K562 (cell line): ENCODE data around the gene DDHD1. TPM values are rescaled to one million over a fixed set of nuclear protein-coding genes. Genes with fewer than 3 reads are reported as not detected.

ENCODE experiments used
- AFF1 ChIP-seq, 2 experiments: fragments of 450-650 bp; IDR thresholded peaks; 2 replicates each; pipeline ENCODE4 v1.6.1; 2018; ENCODE audit warnings: mild to moderate bottlenecking in 2 of 2, low read depth in 1 of 2; ENCODE audit not compliant: partially characterized antibody in 2 of 2
- ATF7 ChIP-seq: fragments of 450-650 bp; IDR thresholded peaks from 2 replicates; pipeline ENCODE4 v1.7.1; 2014; ENCODE audit warnings: mild to moderate bottlenecking, moderate library complexity
- CBX8 ChIP-seq: fragments of 200-600 bp; sonication (generic); IDR thresholded peaks from 2 replicates; pipeline ENCODE4 v1.6.1; 2012; ENCODE audit warnings: borderline replicate concordance, mixed run types, low read depth, mild to moderate bottlenecking, moderate library complexity, mixed read lengths, low read length, control low read depth, inconsistent platforms; ENCODE audit not compliant: poor library complexity, severe bottlenecking; ENCODE audit errors: extremely low read depth
- E2F4 ChIP-seq: sonication (generic); formaldehyde crosslinking; IDR thresholded peaks from 2 replicates; pipeline ENCODE4 v1.8.0; 2022; ENCODE audit warnings: mild to moderate bottlenecking, low read depth, missing genetic modification reagents
- HDAC1 ChIP-seq, 2 experiments: fragments of 450-650 bp; IDR thresholded peaks; 2 replicates each; pipeline ENCODE4 v1.6.1; 2016 to 2017; ENCODE audit warnings: inconsistent platforms in 1 of 2, mild to moderate bottlenecking in 1 of 2, moderate library complexity in 1 of 2
- HNRNPH1 ChIP-seq: fragments of 200-400 bp; formaldehyde crosslinking; optimal IDR thresholded peaks from 2 replicates; pipeline ENCODE3; 2017; ENCODE audit warnings: low read depth, mild to moderate bottlenecking, low read length, moderate library complexity
- MNT ChIP-seq, 2 experiments: fragments of 450-650 bp; conservative IDR thresholded peaks; 2 replicates each; pipeline ENCODE4 v1.6.1; 2017; ENCODE audit warnings: mild to moderate bottlenecking in 2 of 2, moderate library complexity in 2 of 2
- NKRF ChIP-seq: fragments of 450-650 bp; IDR thresholded peaks from 2 replicates; pipeline ENCODE4 v1.6.1; 2016; ENCODE audit warnings: borderline replicate concordance
- SNIP1 ChIP-seq: fragments of 450-650 bp; IDR thresholded peaks from 2 replicates; pipeline ENCODE4 v1.7.1; 2017; ENCODE audit warnings: low read depth, mild to moderate bottlenecking
- TBL1XR1 ChIP-seq, 2 experiments: IDR thresholded peaks; 2 replicates each; pipeline ENCODE4 v1.6.1; 2012; ENCODE audit warnings: improper control_type of control experiment in 2 of 2, low read length in 2 of 2, mild to moderate bottlenecking in 1 of 2
- THRA ChIP-seq: fragments of 450-650 bp; IDR thresholded peaks from 2 replicates; pipeline ENCODE4 v1.6.1; 2017; ENCODE audit warnings: mild to moderate bottlenecking, moderate library complexity
- TRIM24 ChIP-seq, 2 experiments: fragments of 450-650 bp; IDR thresholded peaks; 2 replicates each; pipeline ENCODE4 v1.6.1; 2016
- ZNF146 ChIP-seq: IDR thresholded peaks from one replicate; pipeline ENCODE4 v1.6.1; 2018; ENCODE audit warnings: missing compliant biosample characterization; ENCODE audit not compliant: unreplicated experiment
- ZNF175 ChIP-seq: fragments of 200-800 bp; sonication (Bioruptor generic); IDR thresholded peaks from 2 replicates; pipeline ENCODE4 v1.6.1; 2016; ENCODE audit warnings: low read depth, mild to moderate bottlenecking, missing genetic modification characterization, missing compliant biosample characterization
- ZNF212 ChIP-seq: fragments of 450-650 bp; formaldehyde crosslinking; IDR thresholded peaks from 2 replicates; pipeline ENCODE4 v1.4.0; 2020; ENCODE audit warnings: mild to moderate bottlenecking
- ZNF589 ChIP-seq: fragments of 200-800 bp; sonication (Bioruptor generic); IDR thresholded peaks from 2 replicates; pipeline ENCODE4 v1.6.1; 2016; ENCODE audit warnings: low read depth, missing genetic modification characterization, missing compliant biosample characterization
- polyA plus RNA-seq, 8 experiments: library from polyadenylated mRNA; depleted of rRNA in 4 of 8; stranded (reverse) in 5 of 8; unstranded in 3 of 8; fragments of >200 nt; fragmentation: Nextera tagmentation in 2 of 8; fragmentation: Illumina TruSeq in 1 of 8; extraction: Ambion mirVana in 2 of 8; extraction: Trizol in 1 of 8; gene quantifications; 2 replicates each; pipeline versions ENCODE4 v1.2.1 to v1.2.3, GENCODE V29; 2011 to 2014; ENCODE audit warnings: inconsistent platforms in 1 of 8, missing spikeins in 1 of 8
- total RNA-seq, 7 experiments: library from RNA; depleted of rRNA in 6 of 7; stranded (reverse); fragments of >200 nt in 6 of 7; fragmentation: Illumina TruSeq in 2 of 7; extraction: Trizol in 2 of 7; gene quantifications; 2 replicates each; pipeline versions ENCODE4 v1.2.1 to v1.2.3, GENCODE V29; 2011 to 2021; ENCODE audit warnings: low replicate concordance in 1 of 7

The DDHD1 gene
- total and polyA plus RNA-seq, 9 of the 15 experiments (the other 6 are each of a cell fraction or from before 2014, with no cell fraction given), result 1.2 to 12.3 (median 5.0) TPM

GRCh38 chr14:53152887-53153701, at the start of gene DDHD1 (continued):
- TF ChIP-seq ZNF212 (CRISPR knock-in tag) (no peak), HDAC1 (IDR thresholded peaks at IDR 0.05) (no peak), HNRNPH1 (no peak), NKRF (no peak), SNIP1 (no peak), THRA (no peak), ZNF175 (CRISPR knock-in tag) (no peak), ATF7 (no peak), AFF1 (IDR thresholded peaks at IDR 0.05; ENCODE audit: low read depth in 1 of 2, partially characterized antibody in 2 of 2) (no peak), E2F4 (no peak), CBX8 (no peak), MNT (conservative IDR thresholded peaks at IDR 0.05) (no peak), TRIM24 (IDR thresholded peaks at IDR 0.05) (no peak), ZNF589 (no peak), TBL1XR1 (IDR thresholded peaks at IDR 0.05; ENCODE audit: low read length in 2 of 2) (no peak), ZNF146 (no peak)
